Sigmoid colon (tissue), 4 donors: ENCODE measurements around the gene PIN1.

Experiments used
- CTCF ChIP-seq, 4 experiments: fragments of 450-650 bp in 3 of 4; fragments of 200-600 bp in 1 of 4; IDR thresholded peaks; one replicate each; pipeline ENCODE4 v1.5.1; 2016 to 2019; ENCODE audit warnings: antibody characterized with exemption in 4 of 4, mild to moderate bottlenecking in 3 of 4, moderate library complexity in 2 of 4
- POLR2A ChIP-seq, 2 donors: fragments of 450-650 bp; IDR thresholded peaks; one replicate each; pipeline ENCODE4 v1.6.1; 2016; ENCODE audit warnings: antibody characterized with exemption in 2 of 2, mild to moderate bottlenecking in 2 of 2, moderate library complexity in 2 of 2
- POLR2AphosphoS5 ChIP-seq, 4 donors: sonication (generic); formaldehyde crosslinking; IDR thresholded peaks; one replicate each; pipeline ENCODE4 v1.6.1; 2017; ENCODE audit warnings: antibody characterized with exemption in 4 of 4

- TF ChIP-seq CTCF (IDR thresholded peaks at IDR 0.05) (no peak), POLR2AphosphoS5 (IDR thresholded peaks at IDR 0.05) (no peak), POLR2A (IDR thresholded peaks at IDR 0.05) (no peak)
Observed at GRCh38 chr19:9877780-9878510, 42.8 kb downstream of the PIN1 start.
